Gastrocnemius medialis (tissue), 4 donors: ENCODE results near the gene TASL.

Source experiments
- CTCF ChIP-seq, 5 experiments: fragments of 450-650 bp in 3 of 5; fragments of 200-600 bp in 2 of 5; sonication (generic) in 2 of 5; IDR thresholded peaks in 4 of 5; conservative IDR thresholded peaks in 1 of 5; 1 replicate in 4 of 5; 2 replicates in 1 of 5; pipeline ENCODE4 v1.5.1; 2016 to 2019; ENCODE audit warnings: antibody characterized with exemption in 5 of 5, mild to moderate bottlenecking in 3 of 5, moderate library complexity in 3 of 5
- POLR2A ChIP-seq, 2 donors: fragments of 450-650 bp; IDR thresholded peaks; one replicate each; pipeline ENCODE4 v1.6.1; 2017; ENCODE audit warnings: antibody characterized with exemption in 2 of 2, mild to moderate bottlenecking in 2 of 2, moderate library complexity in 2 of 2

GRCh38 chrX:30615229-30615628, 37.7 kb upstream of the TASL start:
- no peak for TF ChIP-seq POLR2A (IDR thresholded peaks at IDR 0.05)
- no peak for TF ChIP-seq CTCF (IDR thresholded peaks at IDR 0.05 in 4 of 5, conservative IDR thresholded peaks at IDR 0.05 in 1 of 5)
